Endothelial cell (in vitro differentiated cells): ENCODE measurements around the gene SLC38A11. TPM values are rescaled to one million over a fixed set of nuclear protein-coding genes. Genes with fewer than 3 reads are reported as not detected.
"Not testable (repeated sequence)": the region's sequence is repeated elsewhere in the genome, so short reads cannot be mapped to it uniquely, and the experiment has no call there.

ENCODE experiments used
- DNase-seq: peaks from one replicate; pipeline ENCODE4 v3.0.0; 2021; ENCODE audit warnings: low spot score
- H3K27ac Mint-ChIP-seq: one replicate; pipeline ENCODE4 v1.8.0; 2021; ENCODE audit warnings: mixed read lengths, inconsistent platforms; ENCODE audit not compliant: unreplicated experiment
- H3K27me3 Mint-ChIP-seq: one replicate; pipeline ENCODE4 v1.8.0; 2021; ENCODE audit warnings: mild to moderate bottlenecking, moderate library complexity, mixed read lengths, inconsistent platforms; ENCODE audit not compliant: unreplicated experiment
- H3K36me3 Mint-ChIP-seq: one replicate; pipeline ENCODE4 v1.8.0; 2021; ENCODE audit warnings: mild to moderate bottlenecking, low read depth, mixed read lengths, inconsistent platforms; ENCODE audit not compliant: unreplicated experiment
- H3K4me1 Mint-ChIP-seq: one replicate; pipeline ENCODE4 v1.8.0; 2021; ENCODE audit warnings: mild to moderate bottlenecking, mixed read lengths, inconsistent platforms; ENCODE audit not compliant: unreplicated experiment
- H3K4me3 Mint-ChIP-seq: one replicate; pipeline ENCODE4 v1.8.0; 2021; ENCODE audit warnings: mild to moderate bottlenecking, mixed read lengths, inconsistent platforms; ENCODE audit not compliant: unreplicated experiment
- H3K9me3 Mint-ChIP-seq: one replicate; pipeline ENCODE4 v1.8.0; 2021; ENCODE audit warnings: mixed read lengths, inconsistent platforms; ENCODE audit not compliant: unreplicated experiment
- total RNA-seq: library from RNA; stranded (reverse); fragmentation: NEBNext Ultra II Directional; extraction: Animal tissue kit (Norgen Biotek cat#: 25700); gene quantifications from one replicate; pipeline ENCODE4 v1.2.1, GENCODE V29; 2021; ENCODE audit not compliant: unreplicated experiment
- TF ChIP-seq, protein P1 (sequence below): fragments of 200-600 bp; sonication (generic); IDR thresholded peaks from one replicate; pipeline ENCODE4 v1.5.0; 2021; ENCODE audit warnings: antibody characterized with exemption; ENCODE audit not compliant: unreplicated experiment

The SLC38A11 gene
- total RNA-seq, 1 donor from 2014 or later, result not detected

DNA sequence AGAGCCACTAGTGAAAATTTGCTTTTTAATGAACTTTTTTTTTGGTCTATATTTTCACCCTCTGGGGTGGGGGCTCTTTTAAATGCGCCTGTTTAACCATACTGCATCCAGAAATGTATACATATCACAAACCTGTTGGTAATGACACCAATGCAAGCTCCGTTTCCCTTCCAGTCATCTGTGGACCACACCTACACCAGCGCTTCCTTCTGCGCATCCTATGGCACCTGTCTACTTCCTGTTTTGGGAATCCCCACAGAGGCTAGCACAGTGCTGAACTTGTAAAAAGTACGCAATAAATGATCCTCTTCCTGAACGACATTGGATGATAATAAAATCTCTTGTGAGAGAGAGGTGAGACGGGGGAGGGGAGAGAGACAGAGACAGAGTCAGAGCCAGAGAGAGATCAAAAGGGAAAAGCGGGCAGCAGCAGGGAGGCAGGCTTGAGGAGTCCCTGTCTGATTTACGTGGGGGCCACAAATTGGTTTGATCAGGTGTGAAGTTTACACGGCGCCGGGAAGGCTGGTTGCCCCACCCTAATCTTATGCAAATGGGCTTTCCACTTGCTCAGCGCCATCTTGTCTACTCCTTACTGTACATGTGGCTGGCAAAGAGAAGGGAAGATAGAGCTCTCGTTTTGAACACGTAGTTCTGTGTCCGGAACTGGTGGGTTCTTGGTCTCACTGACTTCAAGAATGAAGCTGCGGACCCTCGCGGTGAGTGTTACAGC lies 38.1 kb upstream of the SLC38A11 start:
- no peak overlapping the region for H3K27ac Mint-ChIP-seq
- no peak overlapping the region for H3K4me3 Mint-ChIP-seq
- DNase-seq, result no peak
- H3K27me3 Mint-ChIP-seq, result peaks cover 2% of the 10 kb centered on the region
- H3K9me3 Mint-ChIP-seq, result no peaks in the 10 kb centered on the region
- peaks cover 33% of the 10 kb centered on the region for H3K4me1 Mint-ChIP-seq
- H3K36me3 Mint-ChIP-seq, result no peaks in the 10 kb centered on the region
- TF ChIP-seq, protein P1, sequence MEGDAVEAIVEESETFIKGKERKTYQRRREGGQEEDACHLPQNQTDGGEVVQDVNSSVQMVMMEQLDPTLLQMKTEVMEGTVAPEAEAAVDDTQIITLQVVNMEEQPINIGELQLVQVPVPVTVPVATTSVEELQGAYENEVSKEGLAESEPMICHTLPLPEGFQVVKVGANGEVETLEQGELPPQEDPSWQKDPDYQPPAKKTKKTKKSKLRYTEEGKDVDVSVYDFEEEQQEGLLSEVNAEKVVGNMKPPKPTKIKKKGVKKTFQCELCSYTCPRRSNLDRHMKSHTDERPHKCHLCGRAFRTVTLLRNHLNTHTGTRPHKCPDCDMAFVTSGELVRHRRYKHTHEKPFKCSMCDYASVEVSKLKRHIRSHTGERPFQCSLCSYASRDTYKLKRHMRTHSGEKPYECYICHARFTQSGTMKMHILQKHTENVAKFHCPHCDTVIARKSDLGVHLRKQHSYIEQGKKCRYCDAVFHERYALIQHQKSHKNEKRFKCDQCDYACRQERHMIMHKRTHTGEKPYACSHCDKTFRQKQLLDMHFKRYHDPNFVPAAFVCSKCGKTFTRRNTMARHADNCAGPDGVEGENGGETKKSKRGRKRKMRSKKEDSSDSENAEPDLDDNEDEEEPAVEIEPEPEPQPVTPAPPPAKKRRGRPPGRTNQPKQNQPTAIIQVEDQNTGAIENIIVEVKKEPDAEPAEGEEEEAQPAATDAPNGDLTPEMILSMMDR, result no peak

DNA sequence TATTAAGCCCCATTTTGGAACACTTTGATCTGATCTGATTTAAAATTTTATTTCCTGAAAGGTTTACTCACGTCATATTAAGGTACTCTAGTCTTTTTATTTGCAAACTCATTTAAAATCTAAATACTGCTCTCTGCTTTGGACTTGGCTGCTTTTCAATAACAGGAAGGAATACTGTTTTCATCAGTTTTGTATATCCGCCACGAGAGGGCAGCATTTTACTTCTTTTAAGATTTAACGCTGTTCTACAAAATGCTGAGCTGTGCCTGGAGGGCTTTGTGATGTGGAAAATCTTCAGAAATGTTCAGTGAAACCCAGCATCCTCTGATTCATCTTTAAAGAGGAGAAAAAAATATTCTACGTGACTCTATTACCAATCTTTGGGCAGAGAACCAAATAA lies 37.5 kb upstream of the SLC38A11 start:
- H3K27ac Mint-ChIP-seq, result peak overlapping the region; percentile 80

DNA sequence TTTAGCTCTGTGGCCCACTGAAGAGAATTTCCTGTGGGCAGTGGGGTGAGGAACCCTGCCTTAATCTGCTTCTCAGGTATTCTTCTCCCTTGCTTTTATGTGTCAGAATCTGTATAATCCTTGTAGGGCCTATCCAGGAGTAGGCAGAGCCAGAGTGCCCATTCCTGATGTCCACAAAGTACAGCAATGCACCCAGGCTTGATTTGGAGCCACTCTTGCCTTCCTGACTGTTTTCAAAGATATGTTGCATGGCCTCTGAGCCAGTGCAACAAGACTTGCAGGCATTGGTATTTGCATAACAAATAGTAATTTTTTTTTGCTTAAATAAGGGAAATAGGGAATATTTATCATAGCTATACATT lies 36.7 kb upstream of the SLC38A11 start:
- H3K27ac Mint-ChIP-seq, result peak overlapping the region; percentile 82
- not testable (repeated sequence) for DNase-seq, H3K4me3 Mint-ChIP-seq, H3K36me3 Mint-ChIP-seq, H3K27me3 Mint-ChIP-seq, H3K9me3 Mint-ChIP-seq
- peaks cover 38% of the 10 kb centered on the region for H3K4me1 Mint-ChIP-seq

More for the DNA sequence above, 37.5 kb upstream of the SLC38A11 start:
- no peak overlapping the region for H3K4me3 Mint-ChIP-seq
- TF ChIP-seq, protein P1, result peak; percentile 78
- peaks cover 2% of the 10 kb centered on the region for H3K27me3 Mint-ChIP-seq
- H3K9me3 Mint-ChIP-seq, result no peaks in the 10 kb centered on the region
- DNase-seq, result peak; percentile 47
- H3K4me1 Mint-ChIP-seq, result peaks cover 33% of the 10 kb centered on the region
- H3K36me3 Mint-ChIP-seq, result no peaks in the 10 kb centered on the region

DNA sequence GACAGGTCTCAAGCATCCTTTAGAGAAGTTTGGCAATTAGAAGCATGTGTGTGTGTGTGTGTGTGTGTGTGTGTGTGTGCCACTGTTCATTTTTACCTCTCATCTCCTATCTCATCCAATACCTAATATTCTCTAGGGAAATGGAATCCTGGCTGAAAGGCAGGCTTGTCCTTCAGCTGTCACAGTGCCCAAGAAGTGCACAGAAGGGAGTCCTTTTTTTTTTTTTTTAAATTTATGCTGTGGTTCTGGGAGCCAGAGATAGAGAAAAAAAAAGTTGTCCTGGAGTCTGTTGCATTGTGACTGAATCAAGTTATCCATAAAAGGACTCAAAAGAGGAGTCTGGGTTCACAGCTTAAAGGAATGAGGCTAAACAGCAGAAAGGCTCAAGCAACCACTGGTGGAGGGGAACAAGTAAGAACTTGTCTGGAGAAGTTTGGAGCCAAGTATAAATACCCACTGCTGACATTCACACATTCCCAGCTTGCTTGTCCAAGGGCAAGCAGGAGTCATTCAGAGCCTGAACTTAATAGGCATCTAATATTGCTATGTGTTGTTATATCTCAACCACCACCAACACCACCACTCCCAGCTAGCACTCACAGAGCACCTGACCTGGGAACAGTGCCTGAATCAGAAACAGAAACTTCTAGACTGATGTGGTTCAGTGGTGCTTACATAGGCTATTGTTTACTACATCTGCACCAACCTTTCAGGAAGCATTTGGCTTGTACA lies 36.2 kb upstream of the SLC38A11 start:
- not testable (repeated sequence) for DNase-seq, H3K9me3 Mint-ChIP-seq, H3K27me3 Mint-ChIP-seq, H3K36me3 Mint-ChIP-seq, H3K4me3 Mint-ChIP-seq
- Mint-ChIP-seq H3K27ac (peak overlapping the region; percentile 82), H3K4me1 (peaks cover 43% of the 10 kb centered on the region)

DNA sequence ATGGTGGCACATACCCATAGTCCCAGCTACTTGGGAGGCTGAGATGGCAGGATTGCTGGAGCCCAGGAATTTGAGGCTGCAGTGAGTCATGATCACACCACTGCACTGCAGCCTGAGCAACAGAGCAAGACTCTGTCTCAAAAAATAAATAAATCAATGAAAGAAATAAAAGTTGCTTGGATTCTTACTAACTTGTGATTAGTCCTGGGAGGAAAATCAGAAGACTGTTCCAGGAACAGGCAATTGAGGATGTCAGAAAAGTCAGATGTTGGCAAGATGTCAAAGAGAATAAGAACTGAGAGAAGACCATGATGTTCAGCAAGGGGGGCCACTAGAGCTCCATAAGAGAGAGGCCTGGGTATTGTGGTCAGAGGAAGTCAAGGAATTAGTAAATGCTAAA lies 35.6 kb upstream of the SLC38A11 start:
- not testable (repeated sequence) for DNase-seq, H3K36me3 Mint-ChIP-seq, H3K4me3 Mint-ChIP-seq, H3K27me3 Mint-ChIP-seq, H3K9me3 Mint-ChIP-seq
- Mint-ChIP-seq H3K27ac (peak overlapping the region; percentile 4), H3K4me1 (peaks cover 45% of the 10 kb centered on the region)

DNA sequence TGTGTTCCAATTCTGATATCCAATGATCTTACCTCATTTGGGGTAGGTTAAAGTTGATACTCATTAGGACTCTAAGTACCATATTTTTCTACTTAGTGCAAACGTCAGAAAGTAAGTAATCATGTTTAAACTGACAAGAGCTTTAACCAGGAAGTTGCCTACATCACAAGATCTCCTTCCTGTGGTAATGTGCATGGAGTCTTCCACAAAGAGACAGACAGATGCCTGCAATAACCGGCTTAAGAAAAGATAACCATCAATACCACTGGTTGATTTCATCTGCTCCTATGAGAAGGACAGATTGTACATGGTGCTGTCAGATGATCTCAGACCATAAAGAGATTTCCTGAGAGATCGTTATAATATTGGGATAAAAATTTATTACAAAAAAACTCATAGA lies 33.5 kb upstream of the SLC38A11 start:
- H3K9me3 Mint-ChIP-seq, DNase-seq, H3K4me3 Mint-ChIP-seq, H3K27me3 Mint-ChIP-seq, H3K36me3 Mint-ChIP-seq, H3K27ac Mint-ChIP-seq: not testable (repeated sequence)
- peaks cover 45% of the 10 kb centered on the region for H3K4me1 Mint-ChIP-seq

DNA sequence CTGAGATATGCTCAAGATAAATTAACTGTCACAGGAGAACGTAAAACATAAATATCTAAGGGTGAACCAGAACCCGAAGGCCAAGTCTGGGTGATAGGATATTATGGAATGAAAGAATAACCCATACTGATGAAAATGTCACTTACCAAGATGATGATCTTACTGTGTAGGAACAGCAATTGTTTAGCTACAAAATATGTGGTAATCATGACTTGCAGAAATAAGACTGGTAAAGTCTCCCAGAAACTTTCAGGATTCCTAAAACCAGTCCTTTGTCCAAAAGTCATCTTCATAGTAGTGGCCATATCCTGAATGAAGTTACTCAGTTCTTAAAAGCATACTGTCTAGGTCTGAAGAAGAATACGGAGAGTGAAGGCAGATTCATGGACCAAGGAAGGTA lies 30.7 kb upstream of the SLC38A11 start:
- not testable (repeated sequence) for H3K27ac Mint-ChIP-seq, H3K4me3 Mint-ChIP-seq, H3K36me3 Mint-ChIP-seq, H3K27me3 Mint-ChIP-seq, H3K9me3 Mint-ChIP-seq, DNase-seq
- H3K4me1 Mint-ChIP-seq, result peaks cover 24% of the 10 kb centered on the region
